Endothelial cell of umbilical vein (primary cell): Measurements from ENCODE around the gene COG4.

Source experiments
- CTCF ChIP-seq, 2 donors: IDR thresholded peaks; 1 replicate in 1 of 2; 2 replicates in 1 of 2; pipeline ENCODE4 v1.5.1; 2011; ENCODE audit warnings: low read length in 2 of 2, mild to moderate bottlenecking in 2 of 2, moderate library complexity in 2 of 2, control low read depth in 1 of 2, inconsistent platforms in 1 of 2, low read depth in 1 of 2; ENCODE audit not compliant: insufficient read depth in 1 of 2; ENCODE audit errors: extremely low read depth in 1 of 2
- EZH2 ChIP-seq: IDR thresholded peaks from 2 replicates; pipeline ENCODE4 v1.6.1; 2012; ENCODE audit warnings: borderline replicate concordance, low read depth, mild to moderate bottlenecking, moderate library complexity, low read length, inconsistent platforms; ENCODE audit not compliant: severe bottlenecking

- TF ChIP-seq EZH2 (no peak), CTCF (IDR thresholded peaks at IDR 0.05; ENCODE audit: extremely low read depth in 1 of 2, insufficient read depth in 1 of 2, low read depth in 1 of 2, low read length in 2 of 2) (no peak)
Measured at GRCh38 chr16:70453117-70453891, 70.0 kb downstream of the COG4 start.
